GM19023 (cell line): ENCODE data around the gene ASCL5.

Experiments
- ATAC-seq: cut with Tn5 transposase; IDR thresholded peaks from one replicate; pipeline ENCODE4 v1.9.1; 2021; ENCODE audit warnings: mild to moderate bottlenecking, moderate library complexity; ENCODE audit not compliant: unreplicated experiment

The ASCL5 gene

GRCh38 chr1:201153474-201154388 lies 26.7 kb upstream of the ASCL5 start:
- ATAC-seq = peak; percentile 79

- no peak for ATAC-seq
These were observed 22.4 kb upstream of the ASCL5 start for GRCh38 chr1:201149400-201149799.

GRCh38 chr1:201147396-201148015 lies 20.5 kb upstream of the ASCL5 start:
- no peak for ATAC-seq

DNA sequence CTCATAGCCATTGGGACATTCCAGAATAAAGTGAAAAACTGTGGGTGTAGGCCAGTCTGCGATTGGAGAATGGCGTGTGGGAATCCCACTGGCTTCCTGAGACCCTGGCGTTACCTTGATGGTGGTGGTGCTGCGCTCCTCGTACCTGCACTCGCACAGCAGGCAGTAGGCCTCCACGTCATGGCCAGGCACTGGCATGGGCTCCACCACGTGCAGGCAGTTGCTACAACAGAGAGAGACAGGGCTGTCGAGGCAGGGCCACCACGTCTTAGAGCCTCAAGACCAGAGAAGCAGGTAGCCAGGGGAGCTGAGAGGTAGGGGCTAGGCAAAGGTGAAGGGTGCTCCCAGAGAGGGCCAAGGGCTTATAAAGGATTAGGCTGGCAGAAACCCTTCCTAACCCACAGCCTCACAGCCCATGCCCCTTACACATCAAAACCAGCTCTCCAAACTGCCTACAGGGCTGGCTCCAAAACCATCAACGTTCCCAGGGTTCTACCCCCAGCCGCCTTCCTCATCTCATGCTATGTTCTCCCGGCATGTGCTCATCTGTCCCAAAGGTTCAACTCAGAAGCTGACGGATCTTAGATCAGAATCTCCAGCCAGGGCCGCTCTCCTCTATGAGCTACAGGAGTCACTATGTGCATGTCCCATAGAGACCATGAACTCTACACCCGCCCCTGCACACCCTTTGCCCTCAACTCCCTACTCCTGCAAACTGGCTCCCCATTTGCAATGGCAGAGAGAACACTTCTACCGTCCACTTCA lies 19.8 kb upstream of the ASCL5 start:
- no peak for ATAC-seq

DNA sequence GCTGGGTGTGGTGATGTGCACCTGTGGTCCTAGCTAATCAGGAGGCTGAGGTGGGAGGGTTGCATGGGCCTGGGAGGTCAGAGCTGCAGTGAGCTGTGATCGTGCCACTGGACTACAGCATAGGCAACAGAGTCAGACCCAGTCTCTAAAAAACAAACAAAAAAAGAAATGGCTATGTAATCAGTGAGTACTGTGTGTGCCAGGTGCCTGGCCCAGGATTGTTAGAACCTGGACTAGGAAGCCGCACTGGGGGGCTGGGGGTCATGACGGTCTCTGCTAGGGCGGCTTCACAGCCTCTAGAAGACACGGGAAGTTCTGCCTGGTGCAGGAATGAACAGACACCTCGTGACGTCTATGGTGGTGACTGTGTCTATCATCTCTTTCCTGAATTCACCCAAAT lies 18.8 kb upstream of the ASCL5 start:
- no peak for ATAC-seq

- ATAC-seq = no peak
These were observed 18.1 kb upstream of the ASCL5 start for GRCh38 chr1:201145132-201145531.

DNA sequence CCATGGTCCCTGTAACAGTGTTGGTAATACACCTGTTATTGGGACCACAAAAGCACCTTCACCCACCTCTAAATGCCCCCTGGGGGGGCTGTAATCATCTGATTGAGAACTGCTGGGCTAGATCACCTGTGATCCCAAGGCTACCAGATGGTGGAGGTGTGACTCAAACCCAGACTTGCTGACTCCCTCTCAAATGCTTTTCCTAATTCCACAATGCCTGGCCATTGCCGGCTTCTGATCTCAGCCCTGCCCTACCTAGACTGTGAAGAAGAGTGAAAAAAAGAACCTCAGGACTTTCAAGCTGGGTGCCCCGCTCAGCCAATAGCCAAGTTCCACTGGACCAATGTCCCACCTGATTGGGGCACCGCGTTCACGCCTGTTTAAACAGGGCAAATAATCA lies 17.7 kb upstream of the ASCL5 start:
- ATAC-seq = no peak

DNA sequence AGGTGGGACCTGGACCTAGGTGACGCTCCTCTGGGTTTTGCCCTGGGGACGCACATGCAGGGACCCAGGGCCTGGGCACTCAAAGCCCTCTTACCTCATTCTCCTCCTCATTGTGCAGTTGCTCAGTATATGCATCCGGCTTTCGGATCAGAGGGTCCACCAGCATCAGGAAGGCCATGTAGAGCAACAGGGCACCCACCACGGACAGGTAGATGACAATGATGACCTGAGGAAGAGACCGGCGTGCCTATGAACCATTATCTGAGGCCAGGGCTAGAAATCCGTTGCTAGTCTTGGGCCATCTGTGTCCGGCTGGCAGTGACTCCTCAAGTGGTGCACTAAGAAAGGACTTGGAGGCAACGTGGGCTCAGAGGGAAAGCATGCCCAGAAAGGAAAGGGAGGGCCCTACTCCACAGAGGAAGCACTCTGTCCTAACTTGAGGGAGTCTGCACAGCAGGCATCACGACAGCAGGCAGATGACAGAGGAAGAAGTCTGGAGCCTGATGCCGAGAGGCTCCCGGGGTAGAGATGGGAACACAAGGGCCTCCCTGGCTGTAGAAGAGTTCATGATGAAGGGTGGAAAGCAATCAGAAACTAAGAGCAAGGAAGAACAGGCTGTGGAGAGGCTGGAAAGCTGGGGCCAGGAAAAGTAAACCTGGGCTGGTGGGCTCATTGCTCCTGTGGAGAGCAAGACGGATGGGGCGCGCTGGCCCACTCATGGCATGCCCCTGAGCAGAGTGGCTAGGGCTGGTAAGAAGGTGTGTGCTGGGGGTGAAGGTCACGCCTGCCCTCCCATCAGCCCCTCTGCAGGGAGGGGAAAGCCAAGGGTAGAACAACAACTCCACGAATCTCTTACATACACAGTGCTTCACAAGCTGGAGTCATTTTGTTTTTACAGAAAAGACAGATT lies 17.0 kb upstream of the ASCL5 start:
- no peak for ATAC-seq

GRCh38 chr1:201142849-201143725 lies 16.1 kb upstream of the ASCL5 start:
- no peak for ATAC-seq

DNA sequence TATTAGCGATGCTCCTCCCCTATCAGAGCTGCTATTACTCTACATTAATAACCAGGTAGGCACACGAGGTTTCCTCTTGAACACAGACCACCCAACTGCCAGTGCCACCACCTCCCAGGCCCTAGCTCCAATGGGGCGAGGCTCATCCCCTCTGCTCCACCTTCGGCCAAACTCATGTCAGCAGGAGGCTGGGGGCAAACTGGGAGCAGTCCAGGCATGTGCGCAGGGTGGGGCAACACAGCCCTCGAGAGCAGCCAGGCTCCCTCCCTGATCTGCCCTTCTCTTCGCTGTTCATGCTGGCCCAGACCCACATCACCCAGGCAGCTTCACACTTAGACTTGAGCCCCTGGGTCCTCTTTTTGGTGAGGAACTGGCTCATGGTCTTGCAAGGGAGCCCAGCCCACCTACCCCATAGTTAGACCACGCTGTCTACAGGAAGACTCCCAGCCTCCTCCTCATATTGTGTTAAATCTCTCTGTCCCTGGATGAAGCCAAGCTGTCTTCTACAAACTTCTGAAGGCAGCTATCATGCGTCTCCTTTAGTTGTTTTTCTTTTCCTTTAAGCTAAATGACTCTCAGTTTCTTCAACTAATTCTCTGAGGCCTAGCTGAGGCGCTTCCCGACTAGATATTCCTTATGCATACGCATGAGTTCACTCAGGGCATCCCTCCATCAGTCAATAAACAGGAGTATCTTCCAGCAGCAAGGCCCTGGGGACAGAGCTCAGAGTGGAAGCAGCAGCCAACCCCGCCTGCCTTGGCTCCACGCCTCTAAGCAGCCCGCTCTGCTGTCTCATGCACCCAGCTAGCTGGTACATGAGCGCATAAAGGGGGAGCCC lies 15.2 kb upstream of the ASCL5 start:
- ATAC-seq = no peak

GRCh38 chr1:201141418-201141817 lies 14.4 kb upstream of the ASCL5 start:
- ATAC-seq = no peak

DNA sequence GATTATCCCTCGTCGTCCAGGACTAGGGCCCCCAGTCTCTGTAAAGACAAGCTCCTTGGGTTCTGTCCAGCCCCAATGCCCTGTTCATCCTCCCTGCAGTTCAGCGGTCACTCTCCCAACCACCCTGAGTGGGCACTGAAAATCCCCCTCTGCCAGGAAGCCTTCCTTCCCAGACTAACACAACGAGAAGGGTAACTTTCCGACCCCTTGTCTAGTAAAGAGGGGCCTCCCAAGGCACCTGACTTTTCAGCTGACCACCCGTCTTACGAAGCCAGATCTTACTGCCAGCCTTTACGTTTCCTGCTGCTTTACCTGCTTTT lies 13.9 kb upstream of the ASCL5 start:
- no peak for ATAC-seq

GRCh38 chr1:201140235-201140940 lies 13.4 kb upstream of the ASCL5 start:
- no peak for ATAC-seq

DNA sequence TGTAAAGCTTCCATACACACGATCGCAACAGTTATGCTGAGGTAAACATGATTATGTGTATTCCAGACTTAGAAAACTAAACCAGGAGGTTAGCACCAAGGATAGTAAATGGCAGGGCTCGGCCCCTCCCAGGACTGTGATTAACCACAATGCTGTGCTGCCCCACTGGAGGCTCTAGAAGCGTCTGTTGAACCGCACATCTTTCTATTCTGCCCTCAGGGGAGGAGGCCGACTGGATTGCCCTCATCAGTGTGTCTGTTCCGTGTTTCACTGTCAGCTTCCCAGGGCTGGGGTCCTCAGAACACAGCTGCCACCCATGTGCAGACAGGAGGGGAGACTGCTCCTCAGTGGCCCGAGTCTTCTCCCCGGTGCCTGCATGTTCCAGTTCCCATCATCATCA lies 12.8 kb upstream of the ASCL5 start:
- ATAC-seq = no peak

- ATAC-seq = no peak
These were observed 12.3 kb upstream of the ASCL5 start for GRCh38 chr1:201139306-201139705.

DNA sequence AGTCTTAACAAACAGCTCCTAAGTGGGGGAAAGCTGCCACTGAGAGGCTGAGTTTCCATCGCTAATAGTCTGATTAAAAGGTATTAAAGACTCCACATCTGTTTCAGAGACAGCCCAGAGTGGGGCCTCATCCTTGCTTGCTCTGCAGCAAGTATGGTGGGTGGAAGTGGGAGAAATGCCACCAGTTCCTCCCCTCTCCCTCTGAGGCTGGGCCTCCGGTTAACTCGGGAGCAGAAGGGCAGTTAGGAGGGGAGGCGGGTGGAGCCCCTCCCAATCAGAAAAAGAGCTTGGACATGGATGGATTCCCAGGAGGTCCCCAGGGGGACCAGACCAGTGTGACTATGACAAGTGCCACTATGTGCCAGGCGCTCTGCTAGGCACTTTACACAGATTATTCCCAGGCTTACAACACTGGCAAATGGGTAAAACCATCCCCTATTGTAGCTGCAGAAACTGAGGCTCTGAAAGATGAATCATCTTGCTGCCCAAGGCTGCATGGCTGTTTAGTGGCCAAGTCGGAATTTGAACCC lies 11.4 kb upstream of the ASCL5 start:
- ATAC-seq = no peak

DNA sequence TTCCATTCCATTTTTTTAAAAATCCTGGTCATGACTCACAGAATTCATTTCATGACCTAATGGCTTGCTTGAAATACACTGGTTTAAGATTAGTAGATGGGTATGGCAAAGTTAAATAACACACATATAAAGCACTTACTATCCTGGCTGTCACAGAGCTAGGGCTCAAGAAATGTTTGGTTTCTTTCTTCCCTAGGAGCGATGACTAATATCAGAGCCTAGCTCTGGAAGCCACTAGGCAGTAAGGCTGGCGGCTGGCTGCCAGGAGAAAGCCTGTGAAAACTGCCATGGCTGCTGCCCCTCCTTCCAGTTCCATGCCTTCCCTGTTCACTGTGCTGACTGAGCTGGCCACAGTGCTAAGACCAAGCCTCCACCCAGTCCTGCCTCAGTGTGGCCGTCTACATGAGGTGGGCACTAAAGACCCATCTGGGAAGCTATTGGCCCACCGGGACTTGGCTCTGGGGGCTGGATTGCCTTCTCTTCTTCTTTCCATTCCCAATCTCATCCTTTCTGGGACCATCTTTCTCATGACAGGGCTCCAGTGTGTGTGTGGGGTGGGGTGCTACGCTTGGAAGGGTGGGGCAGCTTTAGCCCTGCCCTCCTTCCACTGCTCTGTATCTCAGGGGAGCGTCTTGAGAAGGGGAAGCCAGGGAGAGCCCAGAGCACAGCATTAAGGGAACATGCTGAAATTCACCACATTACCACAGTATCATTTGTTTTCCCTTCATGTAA lies 10.8 kb upstream of the ASCL5 start:
- no peak for ATAC-seq
